ENCODE results near the gene METTL16. TPM values are rescaled to one million over a fixed set of nuclear protein-coding genes. Genes with fewer than 3 reads are reported as not detected.
A peak's percentile ranks its signal among the peaks of the same experiment; 100 is the strongest.

METTL16 gene
- total RNA-seq, 1 donor from 2014 or later: 20.8 TPM

GRCh38 chr17:2427215-2427614, 84.5 kb downstream of the METTL16 start:
- no peaks in the 10 kb centered on the region for H3K9me3 ChIP-seq (replicated peaks)
- H3K27ac ChIP-seq (replicated peaks): no peak overlapping the region
- intact Hi-C loops (cut with micrococcal nuclease): no loop called here
- no peak for DNase-seq
- no peaks in the 10 kb centered on the region for H3K36me3 ChIP-seq
- no peak overlapping the region for H3K4me3 ChIP-seq
- peaks cover 6% of the 10 kb centered on the region for H3K4me1 ChIP-seq
- no peak for TF ChIP-seq CTCF (IDR thresholded peaks at IDR 0.05; ENCODE audit: borderline replicate concordance)
- no peaks in the 10 kb centered on the region for H3K27me3 ChIP-seq (ENCODE audit: low read depth)

DNA sequence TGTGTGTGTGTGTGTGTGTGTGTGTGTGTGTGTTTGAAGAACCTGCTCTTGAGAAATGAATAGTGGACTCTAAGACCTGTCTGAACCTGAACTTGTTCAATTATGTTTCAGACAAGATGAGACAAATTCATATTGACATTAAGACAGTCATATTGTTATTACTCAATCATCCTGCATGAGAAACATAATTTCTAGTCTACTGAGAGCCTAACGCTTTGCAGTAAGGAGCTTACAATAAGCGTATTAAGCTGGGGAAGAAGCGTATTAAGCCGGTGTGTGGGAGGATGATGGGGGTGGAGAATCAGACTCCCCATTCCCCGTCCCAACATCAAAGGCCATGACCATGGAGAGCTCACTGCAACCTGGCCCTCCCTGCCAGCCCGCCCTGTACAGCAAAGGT, 88.4 kb downstream of the METTL16 start:
- no peak for DNase-seq
- intact Hi-C loops (cut with micrococcal nuclease): no loop called here
- peaks cover 21% of the 10 kb centered on the region for H3K36me3 ChIP-seq
- no peaks in the 10 kb centered on the region for H3K27me3 ChIP-seq (ENCODE audit: low read depth)
- TF ChIP-seq CTCF (IDR thresholded peaks at IDR 0.05; ENCODE audit: borderline replicate concordance): no peak
- no peak overlapping the region for H3K4me3 ChIP-seq
- no peak overlapping the region for H3K27ac ChIP-seq (replicated peaks)
- H3K9me3 ChIP-seq (replicated peaks): no peaks in the 10 kb centered on the region
- peaks cover 26% of the 10 kb centered on the region for H3K4me1 ChIP-seq

DNA sequence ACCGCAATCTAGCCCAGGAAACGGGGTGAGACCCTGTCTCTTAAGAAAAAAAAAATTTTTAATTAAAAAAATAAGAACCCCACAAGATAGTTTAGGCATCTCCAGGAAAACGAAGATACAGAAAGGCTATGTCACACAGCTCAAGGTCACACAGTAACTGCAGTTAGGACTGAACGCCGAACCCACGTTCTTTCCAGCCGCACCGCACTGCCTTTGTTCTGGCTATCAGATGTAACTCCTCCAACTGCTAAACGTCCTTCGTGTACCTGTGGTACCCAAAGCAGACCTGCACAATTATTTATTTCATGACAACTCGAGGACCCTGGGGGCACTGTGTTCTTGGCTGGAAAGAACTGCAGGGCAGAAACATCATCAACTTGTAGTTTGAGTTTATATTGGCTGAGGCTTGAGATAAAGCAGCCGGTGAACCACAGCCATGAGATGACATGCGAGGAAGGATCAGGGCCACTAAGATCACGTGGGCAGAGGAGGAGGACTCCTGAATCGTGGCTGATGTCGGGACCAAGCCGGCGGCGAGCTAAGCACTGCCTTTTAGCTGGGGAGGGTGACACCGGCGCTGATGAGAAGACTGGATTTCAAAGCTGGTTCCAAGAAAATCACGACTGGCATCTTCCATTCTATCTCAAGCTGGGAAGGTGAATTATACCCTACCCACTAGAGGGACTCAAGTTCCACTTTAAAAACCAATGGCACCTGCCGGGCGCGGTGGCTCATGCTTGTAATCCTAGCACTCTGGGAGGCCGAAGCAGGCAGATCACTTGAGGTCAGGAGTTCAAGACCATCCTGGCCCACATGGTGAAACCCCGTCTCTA, 90.2 kb downstream of the METTL16 start:
- peaks cover 23% of the 10 kb centered on the region for H3K4me1 ChIP-seq
- H3K4me3 ChIP-seq: no peak overlapping the region

DNA sequence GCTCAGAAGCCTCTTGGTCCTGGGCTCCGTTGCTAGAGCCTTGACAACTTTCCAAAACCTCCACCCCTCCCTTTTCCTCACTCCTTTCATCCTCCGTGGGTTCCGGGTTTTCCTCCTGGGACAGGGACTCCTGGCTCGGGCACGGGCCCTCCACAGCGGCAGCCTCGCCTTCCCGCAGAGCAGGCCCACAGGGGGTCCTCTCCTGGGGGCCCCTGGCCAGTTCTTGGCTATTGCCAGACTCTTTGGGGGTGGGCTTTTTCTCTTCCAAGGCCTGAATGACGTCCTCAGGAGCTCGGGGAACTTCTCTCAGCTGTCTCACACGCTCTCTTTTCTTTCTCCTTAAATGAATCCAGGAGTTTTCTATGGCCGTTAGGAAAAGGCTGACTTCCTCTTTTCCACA, 91.5 kb downstream of the METTL16 start:
- TF ChIP-seq CTCF (IDR thresholded peaks at IDR 0.05; ENCODE audit: borderline replicate concordance): no peak
- no peaks in the 10 kb centered on the region for H3K9me3 ChIP-seq (replicated peaks)
- peaks cover 35% of the 10 kb centered on the region for H3K4me1 ChIP-seq
- H3K4me3 ChIP-seq: no peak overlapping the region
- no peaks in the 10 kb centered on the region for H3K27me3 ChIP-seq (ENCODE audit: low read depth)
- intact Hi-C loops (cut with micrococcal nuclease): no loop called here
- H3K36me3 ChIP-seq: peaks cover 23% of the 10 kb centered on the region
- H3K27ac ChIP-seq (replicated peaks): peak overlapping the region; percentile 72
- no peak for DNase-seq

More for the DNA sequence above, 90.2 kb downstream of the METTL16 start:
- no peak for DNase-seq
- TF ChIP-seq CTCF (IDR thresholded peaks at IDR 0.05; ENCODE audit: borderline replicate concordance): peak; percentile 29
- peak overlapping the region; percentile 19 for H3K27ac ChIP-seq (replicated peaks)
- peaks cover 21% of the 10 kb centered on the region for H3K36me3 ChIP-seq
- intact Hi-C loops (cut with micrococcal nuclease): no loop called here
- H3K9me3 ChIP-seq (replicated peaks): no peaks in the 10 kb centered on the region
- no peaks in the 10 kb centered on the region for H3K27me3 ChIP-seq (ENCODE audit: low read depth)

DNA sequence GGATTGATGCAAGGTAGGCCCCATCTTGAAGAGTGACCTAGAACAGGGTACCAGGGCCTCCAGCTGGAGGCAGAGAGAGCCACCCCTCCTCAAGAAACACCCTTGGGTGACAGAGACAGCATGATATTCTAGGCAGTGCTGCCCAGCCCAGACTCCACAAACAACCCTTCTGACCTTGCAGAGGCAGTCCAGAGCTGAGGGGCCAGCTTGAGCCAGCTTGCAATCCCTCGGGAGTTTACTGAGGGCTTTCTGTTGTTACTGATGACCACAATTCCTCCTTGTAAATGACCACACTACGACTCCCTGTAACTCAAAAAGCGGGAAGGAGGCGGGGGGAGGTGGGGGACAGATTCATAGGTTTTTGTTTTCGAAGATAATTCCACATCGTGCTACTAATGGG, 92.2 kb downstream of the METTL16 start:
- Histone ChIP-seq H3K27ac (replicated peaks) (peak overlapping the region; percentile 72), H3K4me1 (peaks cover 35% of the 10 kb centered on the region)
- intact Hi-C loops (cut with micrococcal nuclease): no loop called here

More for the DNA sequence above, 92.2 kb downstream of the METTL16 start:
- H3K27me3 ChIP-seq (ENCODE audit: low read depth): no peaks in the 10 kb centered on the region
- H3K9me3 ChIP-seq (replicated peaks): no peaks in the 10 kb centered on the region
- no peak for TF ChIP-seq CTCF (IDR thresholded peaks at IDR 0.05; ENCODE audit: borderline replicate concordance)
- H3K36me3 ChIP-seq: peaks cover 30% of the 10 kb centered on the region
- no peak for DNase-seq
- H3K4me3 ChIP-seq: peak overlapping the region; percentile 49

All from left ventricle myocardium inferior (tissue), 1 donor.